ENCODE data around the gene FBLIM1.
"Not testable (repeated sequence)": the region's sequence is repeated elsewhere in the genome, so short reads cannot be mapped to it uniquely, and the experiment has no call there.

The FBLIM1 gene

DNA sequence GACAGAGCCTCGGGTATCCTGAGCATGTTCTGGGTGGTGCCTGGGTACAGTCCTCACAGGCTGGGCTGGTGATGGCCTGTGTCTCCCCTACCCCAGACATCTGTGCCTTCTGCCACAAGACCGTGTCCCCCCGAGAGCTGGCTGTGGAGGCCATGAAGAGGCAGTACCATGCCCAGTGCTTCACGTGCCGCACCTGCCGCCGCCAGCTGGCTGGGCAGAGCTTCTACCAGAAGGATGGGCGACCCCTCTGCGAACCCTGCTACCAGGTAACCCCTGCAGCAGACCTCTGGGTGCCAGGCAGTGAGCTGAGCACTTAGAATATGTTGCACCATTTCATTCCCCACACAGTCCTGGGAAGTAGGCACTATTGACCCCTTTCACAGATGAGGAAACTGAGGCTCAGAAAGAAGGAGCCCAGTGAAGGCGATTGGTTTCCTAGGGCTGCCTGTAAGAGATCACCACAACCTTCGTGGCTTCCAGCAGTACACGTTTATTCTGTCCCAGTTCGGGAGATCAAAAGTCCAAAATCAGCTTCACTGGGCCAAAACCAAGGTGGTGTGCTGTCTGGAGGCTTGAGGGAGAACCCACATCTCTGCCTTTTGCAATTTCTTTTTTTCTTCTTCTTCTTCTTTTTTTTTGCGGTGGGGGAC is 11.8 kb downstream of the FBLIM1 start:
- DNase-seq: no peak

DNA sequence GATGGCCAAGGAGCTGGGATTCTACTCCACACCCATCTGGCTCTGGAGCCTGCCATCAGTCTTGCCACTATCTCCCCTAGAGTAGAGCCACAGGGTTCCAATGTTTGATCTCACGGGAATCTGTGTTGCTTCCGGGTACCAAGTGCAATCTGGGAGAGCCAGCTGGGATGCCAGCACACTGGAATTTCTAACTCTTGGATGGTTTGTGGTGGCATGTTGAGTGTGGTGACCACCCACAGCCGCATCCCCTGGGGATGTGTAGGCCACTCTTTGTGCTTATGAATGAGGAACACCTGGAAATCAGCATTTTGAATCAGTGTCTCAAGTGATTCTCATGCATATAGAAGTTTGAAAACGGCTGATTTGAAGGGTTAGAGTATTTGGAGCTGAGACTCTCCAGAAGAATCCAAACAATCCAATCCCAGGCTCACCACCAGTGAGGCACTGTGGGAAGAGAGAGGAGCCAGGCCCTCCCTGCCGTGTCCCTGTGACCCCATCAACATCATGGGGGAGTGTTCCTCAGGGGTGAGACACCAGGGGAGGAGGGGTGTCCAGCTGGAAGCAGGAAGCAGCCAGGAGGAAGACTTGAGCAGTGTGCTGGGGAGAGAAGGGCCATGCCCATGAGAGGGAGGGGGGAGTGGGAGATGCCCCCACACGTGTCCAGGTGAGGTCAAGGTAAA is 13.4 kb downstream of the FBLIM1 start:
- no peak for DNase-seq

DNA sequence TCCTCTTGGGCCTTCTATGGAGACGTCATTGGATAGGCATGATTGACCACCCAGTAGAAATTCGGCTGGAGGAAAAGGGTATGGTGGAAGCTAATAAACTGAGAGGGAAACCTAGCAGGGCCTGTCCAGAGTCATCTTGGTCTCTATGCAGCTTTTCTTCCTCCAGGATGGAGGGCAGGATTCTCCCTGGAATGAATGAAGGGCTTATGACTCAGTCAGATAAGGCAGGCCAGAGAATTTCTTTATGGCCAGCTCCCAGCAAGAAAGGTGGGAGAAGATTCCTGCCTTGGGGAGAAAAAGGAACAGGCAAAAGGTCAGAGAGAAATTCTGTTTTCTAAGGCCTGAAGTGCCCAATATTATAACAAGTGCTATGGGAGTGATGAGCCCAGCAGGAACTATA is 17.1 kb downstream of the FBLIM1 start:
- no peak for DNase-seq

DNA sequence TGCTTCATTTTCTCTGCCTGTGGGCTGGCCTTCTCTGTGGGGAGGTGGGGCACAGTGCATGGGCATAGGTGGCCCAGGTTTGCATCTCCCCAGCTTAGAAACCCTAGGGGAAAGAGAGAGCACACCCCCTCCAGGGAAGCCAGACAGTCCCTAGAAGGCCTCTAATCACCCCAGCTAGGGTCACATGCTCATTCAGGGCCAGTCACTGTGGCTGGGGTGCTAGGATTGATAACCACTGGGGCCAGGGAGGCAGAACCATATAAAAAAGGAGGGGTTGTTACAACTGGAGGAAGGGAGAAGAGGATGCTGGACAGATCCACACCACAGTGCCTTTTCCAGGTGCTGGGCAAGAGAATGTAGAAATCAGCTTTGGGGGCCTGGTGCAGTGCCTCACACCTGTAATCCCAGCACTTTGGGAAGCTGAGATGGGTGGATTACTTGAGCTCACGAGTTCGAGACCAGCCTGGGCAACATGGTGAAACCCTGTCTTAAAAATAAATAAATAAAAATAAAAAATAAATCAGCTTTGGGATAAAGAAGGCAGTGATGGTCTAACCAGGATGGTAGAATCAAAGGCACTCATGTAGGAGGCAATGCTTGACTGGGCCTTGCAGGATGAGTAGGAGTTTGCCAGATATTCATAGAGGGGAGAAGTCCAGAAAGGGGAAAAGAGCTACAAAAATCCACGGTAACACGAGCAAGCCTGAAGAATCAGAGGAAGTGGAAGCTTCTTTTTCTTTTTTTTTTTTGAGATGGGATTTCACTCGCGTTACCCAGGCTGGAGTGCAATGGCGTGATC is 19.5 kb downstream of the FBLIM1 start:
- DNase-seq: no peak

DNA sequence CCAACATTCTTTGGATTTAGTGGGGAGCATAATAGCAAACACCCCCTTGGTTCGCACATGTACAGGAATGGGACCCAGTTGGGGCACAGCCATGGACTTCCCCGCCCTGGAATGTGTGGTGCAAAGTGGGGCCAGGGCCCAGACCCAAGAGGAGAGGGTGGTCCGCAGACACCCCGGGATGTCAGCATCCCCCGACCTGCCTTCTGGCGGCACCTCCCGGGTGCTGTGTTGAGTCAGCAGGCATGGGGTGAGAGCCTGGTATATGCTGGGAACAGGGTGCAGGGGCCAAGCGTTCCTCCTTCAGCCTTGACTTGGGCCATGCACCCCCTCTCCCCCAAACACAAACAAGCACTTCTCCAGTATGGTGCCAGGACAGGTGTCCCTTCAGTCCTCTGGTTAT is 27.1 kb downstream of the FBLIM1 start:
- DNase-seq: no peak

DNA sequence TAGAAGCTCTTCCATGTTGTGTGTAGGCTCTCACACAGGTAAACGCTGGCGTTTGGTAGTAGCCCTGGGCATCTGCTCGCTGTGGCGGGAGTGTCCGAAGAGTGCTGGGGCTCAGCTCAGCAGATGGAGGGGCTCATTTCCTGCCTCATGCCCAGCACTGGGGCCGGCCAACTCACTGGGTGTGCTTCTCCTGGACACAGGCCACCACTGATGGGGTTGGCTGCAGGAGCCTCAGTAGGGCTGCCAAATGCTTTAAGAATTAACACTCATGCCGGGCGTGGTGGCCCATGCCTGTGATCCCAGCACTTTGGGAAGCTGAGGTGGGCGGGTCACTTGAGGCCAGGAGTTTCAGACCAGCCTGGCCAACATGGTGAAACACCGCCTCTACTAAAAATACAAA is 28.0 kb downstream of the FBLIM1 start:
- DNase-seq: no peak

DNA sequence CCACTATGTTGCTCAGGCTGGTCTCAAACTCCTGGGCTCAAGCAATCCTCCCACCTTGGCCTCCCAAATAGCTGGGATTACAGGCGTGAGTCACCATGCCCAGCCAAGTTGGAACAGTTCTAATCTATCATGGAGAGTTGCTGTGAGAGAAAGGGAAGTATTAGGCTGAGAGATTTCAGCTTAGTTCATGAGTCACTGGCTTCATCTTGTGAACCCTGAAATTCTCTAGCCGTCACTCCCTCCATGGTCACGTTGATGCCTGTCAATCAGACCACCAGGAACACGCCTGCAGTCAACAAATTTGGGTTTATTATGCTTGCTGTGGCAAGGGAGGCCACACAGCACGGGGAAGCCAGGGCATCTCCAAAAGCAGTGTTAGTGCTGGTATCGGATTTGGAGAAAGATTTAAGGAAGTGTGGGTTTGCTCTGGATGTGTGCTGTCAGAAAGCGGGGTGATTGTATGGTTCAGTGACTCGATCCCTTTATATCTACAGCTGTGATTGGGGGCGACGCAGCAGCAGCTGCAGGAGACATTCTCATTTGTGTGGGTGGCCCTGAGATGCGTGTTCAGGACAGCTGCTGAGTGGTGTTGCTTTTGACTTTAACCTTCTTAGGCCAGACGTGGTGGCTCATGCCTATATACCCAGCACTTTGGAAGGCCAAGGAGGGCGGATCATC is 30.2 kb downstream of the FBLIM1 start:
- no peak for DNase-seq

DNA sequence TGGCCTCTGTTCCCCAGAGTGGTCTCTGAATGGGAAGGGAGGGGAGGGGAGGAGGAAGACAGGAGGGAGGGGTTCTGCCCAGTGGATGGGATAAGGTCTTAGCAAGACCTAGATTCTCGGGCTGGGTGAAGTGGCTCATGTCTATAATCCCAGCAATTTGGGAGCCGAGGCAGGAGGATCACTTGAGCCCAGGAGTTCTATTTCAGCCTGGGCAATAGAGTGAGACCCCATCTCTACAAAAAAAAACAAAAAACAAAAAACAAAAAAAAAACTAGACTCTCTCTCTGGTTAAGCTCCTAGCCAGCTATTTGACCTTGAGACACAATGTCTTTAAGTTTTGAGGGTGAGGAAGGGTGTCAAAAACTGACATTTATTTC is 37.5 kb downstream of the FBLIM1 start:
- no peak for DNase-seq

DNA sequence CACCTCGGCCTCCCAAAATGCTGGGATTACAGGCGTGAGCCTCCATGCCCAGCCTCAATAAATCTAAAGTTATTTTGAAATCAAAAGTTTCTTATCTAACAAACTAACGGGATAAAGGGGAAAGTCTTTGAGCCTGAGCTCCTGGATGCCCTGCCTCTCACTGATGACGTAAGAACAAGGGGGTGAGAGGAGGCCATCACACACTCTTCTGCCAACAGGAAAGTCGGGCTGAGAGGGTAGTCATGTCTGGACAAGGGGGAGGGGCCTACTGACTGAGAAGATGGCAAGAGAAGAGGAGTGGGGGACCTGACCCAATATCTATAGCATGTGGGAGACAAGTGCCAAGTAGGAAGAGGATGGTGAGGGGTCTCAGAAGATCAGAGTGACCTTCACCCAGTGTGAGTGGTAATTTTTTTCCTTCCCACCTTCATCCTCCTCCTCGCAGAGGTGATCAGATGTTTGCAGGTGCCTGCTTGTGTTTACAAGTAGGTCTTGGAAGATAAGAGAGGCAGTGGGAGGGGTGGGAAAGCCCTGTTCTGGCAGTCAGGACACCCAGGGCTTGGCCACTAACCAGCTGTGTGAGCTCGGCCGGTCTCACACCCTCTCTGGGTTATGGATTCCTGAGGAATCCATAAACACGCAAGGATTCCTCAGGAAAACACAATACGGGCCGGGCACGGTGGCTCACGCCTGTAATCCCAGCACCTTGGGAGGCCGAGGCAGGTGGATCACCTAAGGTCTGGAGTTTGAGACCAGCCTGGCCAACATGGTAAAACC is 39.2 kb downstream of the FBLIM1 start:
- DNase-seq: no peak

DNA sequence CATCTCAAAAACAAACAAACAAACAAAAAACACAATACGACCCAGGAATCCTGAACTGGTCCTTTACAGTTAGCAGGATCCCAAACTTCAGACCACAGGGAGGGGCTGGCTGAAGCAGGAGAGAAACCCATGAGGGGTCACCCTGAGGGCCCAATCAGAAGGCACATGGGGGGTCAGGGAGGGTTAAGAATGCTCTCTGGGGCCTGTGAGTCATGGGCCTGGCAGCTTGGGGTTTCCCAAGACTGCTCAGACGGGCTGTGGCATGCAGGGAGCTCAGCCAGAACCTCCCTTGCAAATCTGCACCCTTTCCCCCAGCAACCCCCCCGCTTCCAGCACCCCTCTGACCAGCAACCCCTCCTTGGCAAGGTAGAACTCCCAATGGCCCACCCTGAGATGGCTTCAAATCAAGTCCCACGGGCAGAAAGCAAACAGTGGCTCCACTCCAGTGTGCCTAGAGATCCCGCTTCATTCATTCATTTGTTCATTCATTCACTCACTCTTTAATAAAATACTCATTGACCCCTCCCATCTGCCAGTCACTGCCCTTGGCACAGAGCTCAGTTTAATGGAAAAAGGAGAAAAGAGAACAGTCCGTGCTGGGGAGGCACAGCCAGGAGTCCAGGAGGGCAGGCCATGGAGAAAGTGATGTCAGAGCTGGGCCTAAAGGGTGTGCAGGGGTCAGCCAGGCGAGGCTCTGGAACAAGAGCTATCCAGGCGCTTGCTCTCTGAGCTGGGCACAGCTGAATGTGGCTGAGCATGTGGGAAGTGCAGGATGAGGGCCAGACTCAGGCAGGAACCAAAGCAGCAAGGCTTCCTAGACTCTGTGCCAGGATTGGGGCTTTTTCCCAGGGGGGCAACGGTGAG is 40.6 kb downstream of the FBLIM1 start:
- no peak for DNase-seq

DNA sequence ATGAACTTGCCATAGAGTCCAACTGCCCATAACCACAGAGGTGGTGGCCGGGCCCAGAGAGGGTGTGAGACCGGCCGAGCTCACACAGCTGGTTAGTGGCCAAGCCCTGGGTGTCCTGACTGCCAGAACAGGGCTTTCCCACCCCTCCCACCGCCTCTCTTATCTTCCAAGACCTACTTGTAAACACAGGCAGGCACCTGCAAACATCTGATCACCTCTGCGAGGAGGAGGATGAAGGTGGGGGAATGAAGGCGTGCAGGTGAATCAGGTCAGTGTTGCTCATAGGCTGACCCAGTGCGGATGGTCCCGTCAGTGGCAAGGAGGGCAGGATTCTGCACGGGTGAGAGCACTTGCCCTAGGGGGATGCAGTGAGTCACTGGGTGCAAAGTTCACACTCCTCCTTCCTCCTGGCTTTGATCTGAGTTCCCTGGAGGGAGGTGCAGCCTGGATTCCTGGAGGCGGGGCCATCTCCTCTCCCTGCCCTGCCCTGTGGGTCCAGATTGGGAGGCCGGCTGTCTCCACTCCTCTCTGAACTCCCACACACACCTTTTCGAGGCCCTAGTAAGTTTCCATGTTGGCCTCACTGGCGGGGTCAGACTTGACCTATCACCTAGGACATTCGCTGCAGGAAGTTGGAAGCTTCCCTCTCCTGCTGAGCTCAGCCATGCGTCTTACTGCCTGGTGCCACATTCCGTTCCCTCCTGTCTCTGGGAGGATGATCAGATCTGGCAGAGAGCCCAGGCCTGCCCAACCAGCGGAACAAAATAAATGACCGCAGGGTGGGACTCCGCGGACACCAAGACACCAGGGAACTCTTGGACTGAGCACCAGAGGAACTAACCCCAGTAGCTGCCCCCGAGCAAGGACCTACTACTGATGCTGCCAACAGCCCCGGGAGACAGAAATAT is 41.6 kb downstream of the FBLIM1 start:
- DNase-seq: no peak

DNA sequence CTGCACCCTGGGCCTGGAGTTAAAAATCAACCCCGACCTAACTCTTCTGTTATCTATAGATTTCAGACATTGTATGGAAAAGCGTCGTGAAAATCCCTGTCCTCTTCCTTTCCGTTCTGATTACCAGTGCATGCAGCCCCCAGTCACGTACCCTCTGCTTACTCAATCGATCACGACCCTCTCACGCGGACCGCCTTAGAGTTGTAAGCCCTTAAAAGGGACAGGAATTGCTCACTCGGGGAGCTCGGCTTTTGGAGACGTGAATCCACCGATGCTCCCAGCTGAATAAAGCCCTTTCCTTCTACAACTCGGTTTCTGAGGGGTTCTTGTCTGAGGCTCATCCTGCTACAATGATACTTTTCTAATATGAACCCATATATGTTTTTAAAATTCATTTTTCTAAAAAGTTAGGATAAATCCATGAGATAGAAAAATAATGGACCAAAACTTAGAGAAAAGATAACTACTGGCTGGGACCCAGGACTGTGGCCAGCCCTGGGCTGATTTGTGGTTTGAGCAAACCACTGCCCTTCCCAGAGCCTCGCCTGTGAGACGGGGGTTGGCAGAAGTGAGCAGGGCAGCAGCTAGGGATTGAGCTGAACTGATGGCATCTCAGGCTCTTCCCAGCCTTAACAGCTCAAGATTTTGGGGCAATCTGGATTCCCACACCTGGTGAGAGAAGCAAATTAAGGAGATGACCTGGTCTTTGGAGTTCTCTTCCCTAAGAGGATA is 43.8 kb downstream of the FBLIM1 start:
- no peak for DNase-seq

DNA sequence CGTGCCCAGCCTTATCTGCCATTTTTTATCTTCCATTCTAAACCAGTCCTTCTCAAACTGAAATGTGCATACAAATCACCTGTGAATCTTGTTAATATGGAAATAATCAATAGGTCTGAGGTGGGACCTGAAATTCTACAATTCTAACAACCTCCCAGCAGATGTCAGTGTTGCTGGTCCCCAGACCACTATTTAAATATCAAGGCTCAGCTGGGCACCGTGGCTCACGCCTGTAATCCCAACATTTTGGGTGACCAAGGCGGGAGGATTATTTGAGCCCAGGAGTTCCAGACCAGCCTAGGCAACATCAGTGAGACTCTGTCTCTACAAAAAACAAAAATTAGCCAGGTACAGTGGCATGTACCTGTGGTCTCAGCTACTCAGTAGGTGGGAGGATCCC is 44.8 kb downstream of the FBLIM1 start:
- peak in 2 of 5 donors; percentile 11 to 20 for DNase-seq

DNA sequence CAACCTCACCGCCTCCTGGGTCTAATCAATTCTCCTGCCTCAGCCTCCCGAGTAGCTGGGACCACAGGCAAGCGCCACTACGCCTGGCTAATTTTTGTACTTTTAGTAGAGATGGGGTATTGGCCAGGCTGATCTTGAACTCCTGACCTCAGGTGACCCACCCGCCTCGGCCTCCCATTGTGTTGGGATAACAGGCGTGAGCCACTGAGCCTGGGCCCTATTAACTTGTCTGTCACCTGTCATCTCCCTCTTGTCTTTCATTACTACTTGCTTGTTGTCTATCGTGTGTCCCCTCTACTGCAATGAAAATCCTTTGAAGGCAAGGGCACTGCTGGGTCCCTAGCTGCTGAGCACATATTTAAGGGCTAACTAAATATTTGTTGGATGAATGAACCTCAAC is 45.5 kb downstream of the FBLIM1 start:
- DNase-seq: no peak

DNA sequence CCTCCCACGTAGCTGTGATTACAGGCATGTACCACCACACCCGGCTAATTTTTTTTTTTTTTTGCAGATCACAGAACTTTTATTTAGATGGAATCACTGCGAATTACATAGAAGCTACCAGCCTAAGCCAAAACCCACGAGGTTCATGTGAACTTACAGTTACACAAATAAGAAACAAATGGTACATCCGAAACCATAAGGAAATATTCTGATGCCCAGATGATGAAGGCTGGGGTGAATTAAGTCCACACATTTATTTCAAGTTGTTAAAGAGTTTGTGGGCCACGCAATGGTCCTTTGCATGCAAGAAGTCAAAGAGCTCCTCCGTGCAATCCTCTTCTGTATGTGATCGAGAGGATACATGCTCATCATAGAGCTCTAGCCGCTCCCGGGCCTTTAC is 48.5 kb downstream of the FBLIM1 start:
- no peak for DNase-seq

DNA sequence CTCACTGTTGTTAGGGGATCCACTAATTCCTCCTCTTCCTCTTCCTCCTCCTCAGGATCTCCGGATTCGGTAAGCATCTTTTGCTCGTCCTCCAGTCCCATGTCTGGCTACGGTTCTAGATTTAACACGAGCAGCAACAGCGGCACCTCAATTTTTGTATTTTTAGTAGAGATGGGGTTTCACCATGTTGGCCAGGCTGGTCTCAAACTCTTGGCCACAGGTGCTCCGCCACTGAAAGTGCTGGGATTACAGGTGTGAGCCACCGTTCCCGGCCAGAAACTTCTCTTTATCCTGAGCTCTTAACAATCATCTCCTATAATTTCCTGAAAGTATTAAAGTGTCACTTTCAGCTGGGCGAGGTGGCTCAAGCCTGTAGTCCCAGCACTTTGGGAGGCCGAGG is 49.0 kb downstream of the FBLIM1 start, which contains the start of gene UQCRHL:
UQCRHL (minus strand) TSS at position 101 of the 400 bp plus-strand sequence; CDS start at position 101, 0 bp downstream.
- not testable (repeated sequence) for DNase-seq

DNA sequence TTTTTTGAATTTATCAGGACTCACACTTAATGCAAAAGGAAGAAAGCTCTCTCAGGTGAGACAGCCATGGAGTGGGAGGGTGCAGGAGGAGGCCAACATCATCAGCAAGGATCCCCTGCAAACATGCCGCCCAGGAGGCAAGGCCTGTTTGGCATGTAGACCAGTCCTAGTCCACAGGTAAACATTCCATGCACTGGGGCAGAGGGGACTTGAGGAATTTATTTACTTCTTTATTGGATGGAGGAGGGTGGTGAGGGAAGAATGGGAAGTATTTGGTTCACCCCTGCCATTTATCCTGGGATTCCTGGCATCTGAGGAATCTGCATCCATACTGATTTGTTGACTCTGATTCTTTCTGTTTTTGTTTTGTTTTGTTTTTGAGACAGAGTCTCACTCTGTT is 50.4 kb downstream of the FBLIM1 start:
- DNase-seq: no peak

DNA sequence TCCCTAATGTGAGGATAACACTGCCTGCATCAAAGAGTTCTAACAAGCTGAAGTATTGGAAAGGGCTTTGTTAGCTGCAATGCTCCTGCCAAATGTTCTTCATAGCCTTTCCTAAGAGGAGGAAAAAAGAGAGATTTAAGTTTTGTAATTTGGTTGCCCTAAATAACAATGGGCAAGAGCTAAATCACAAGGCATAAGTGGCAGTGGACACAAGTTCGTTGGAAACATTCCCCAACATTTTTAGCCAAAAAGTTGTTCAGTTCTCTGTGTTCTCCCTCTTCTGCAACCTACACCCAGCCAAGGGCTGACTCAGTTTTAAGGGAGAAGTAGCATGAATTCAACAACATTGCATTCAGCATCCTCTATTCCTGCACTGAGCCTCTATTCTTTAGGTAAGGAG is 51.5 kb downstream of the FBLIM1 start:
- no peak for DNase-seq

DNA sequence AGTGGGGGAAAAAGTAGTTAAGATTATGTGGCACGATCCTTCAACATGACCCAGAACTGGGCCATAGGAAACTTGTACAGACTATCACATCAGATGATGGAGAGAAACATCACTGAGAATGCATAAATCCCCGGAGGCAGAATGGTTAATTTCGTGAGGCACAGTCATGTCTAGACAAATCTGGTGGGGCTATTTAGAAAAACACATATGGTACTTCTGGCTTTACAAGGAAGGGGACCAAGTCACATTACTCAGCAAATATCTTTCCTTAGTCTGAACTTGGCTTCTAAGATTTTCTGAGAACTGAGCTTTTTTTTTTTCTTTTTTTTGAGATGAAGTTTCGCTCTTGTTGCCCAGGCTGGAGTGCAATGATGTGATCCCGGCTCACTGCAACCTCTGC is 58.1 kb downstream of the FBLIM1 start:
- no peak for DNase-seq

DNA sequence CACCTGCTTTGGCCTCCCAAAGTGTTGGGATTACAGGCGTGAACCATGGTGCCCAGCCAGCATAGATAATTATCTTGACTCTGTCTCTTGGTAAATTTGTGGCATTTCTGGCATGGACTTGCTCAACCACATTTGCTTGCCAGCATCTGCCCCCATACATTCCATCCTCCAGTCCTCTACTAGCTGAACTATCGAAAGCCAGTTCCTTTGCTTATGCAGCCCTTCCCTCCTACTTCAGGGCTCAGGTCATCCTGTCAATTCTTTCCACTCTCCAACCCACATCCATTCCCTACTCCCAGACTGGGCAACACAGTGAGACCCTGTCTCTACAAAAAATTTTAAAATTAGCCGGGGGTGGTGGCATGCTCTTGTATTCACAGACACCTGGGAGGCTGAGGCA is 61.9 kb downstream of the FBLIM1 start:
- no peak for DNase-seq
